ENCODE results near the gene ODF2. TPM values are rescaled to one million over a fixed set of nuclear protein-coding genes. Genes with fewer than 3 reads are reported as not detected.
"Not testable (repeated sequence)": the region's sequence is repeated elsewhere in the genome, so short reads cannot be mapped to it uniquely, and the experiment has no call there.

Gene ODF2
- total RNA-seq, 1 donor from 2014 or later: 85.5 TPM

GRCh38 chr9:128411364-128412119 lies 44.3 kb upstream of the ODF2 start:
- Mint-ChIP-seq H3K27ac (ENCODE audit: unreplicated experiment) (peak overlapping the region; percentile 91), H3K27me3 (ENCODE audit: low read depth) (peaks cover 11% of the 10 kb centered on the region), H3K4me1 (peaks cover 69% of the 10 kb centered on the region), H3K36me3 (ENCODE audit: low read depth) (no peaks in the 10 kb centered on the region), H3K4me3 (no peak overlapping the region), H3K9me3 (no peaks in the 10 kb centered on the region)
- no peak for DNase-seq (ENCODE audit: low read depth, low spot score)
- TF ChIP-seq, protein P1, sequence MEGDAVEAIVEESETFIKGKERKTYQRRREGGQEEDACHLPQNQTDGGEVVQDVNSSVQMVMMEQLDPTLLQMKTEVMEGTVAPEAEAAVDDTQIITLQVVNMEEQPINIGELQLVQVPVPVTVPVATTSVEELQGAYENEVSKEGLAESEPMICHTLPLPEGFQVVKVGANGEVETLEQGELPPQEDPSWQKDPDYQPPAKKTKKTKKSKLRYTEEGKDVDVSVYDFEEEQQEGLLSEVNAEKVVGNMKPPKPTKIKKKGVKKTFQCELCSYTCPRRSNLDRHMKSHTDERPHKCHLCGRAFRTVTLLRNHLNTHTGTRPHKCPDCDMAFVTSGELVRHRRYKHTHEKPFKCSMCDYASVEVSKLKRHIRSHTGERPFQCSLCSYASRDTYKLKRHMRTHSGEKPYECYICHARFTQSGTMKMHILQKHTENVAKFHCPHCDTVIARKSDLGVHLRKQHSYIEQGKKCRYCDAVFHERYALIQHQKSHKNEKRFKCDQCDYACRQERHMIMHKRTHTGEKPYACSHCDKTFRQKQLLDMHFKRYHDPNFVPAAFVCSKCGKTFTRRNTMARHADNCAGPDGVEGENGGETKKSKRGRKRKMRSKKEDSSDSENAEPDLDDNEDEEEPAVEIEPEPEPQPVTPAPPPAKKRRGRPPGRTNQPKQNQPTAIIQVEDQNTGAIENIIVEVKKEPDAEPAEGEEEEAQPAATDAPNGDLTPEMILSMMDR (conservative IDR thresholded peaks at IDR 0.05): no peak

GRCh38 chr9:128412120-128412790 lies 43.6 kb upstream of the ODF2 start:
- Mint-ChIP-seq H3K4me3 (peak overlapping the region; percentile 81), H3K27me3 (ENCODE audit: low read depth) (peaks cover 11% of the 10 kb centered on the region), H3K9me3 (no peaks in the 10 kb centered on the region), H3K27ac (ENCODE audit: unreplicated experiment) (peak overlapping the region; percentile 72), H3K36me3 (ENCODE audit: low read depth) (no peaks in the 10 kb centered on the region), H3K4me1 (peaks cover 67% of the 10 kb centered on the region)
- TF ChIP-seq, protein P1 (conservative IDR thresholded peaks at IDR 0.05): peak; percentile 75
- DNase-seq (ENCODE audit: low read depth, low spot score): peak; percentile 99

- not testable (repeated sequence) for DNase-seq (ENCODE audit: low read depth, low spot score); H3K27me3 Mint-ChIP-seq (ENCODE audit: low read depth); H3K27ac Mint-ChIP-seq (ENCODE audit: unreplicated experiment); H3K9me3 Mint-ChIP-seq; H3K36me3 Mint-ChIP-seq (ENCODE audit: low read depth)
- H3K4me3 Mint-ChIP-seq: peak overlapping the region; percentile 58
- peaks cover 58% of the 10 kb centered on the region for H3K4me1 Mint-ChIP-seq
These were observed 42.1 kb upstream of the ODF2 start for GRCh38 chr9:128413728-128414127.

DNA sequence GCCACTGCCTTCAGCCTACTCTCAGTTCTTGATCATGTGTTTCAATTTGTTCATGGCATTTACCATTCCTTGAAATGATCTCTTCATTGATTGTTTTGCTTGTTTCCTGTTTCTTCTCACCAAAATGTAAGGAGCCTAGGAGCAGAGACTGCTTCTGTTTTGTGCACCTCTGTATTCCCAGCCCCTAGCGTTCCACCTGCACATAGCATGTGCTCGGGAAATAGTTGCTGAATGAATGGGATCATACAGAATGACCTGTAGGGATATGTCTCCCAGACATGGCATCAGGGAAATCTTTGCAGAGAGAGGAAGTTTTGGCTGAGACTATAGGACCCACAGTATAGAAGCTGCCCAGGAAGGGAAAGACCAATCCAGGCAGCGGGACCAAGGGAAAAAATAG lies 41.3 kb upstream of the ODF2 start:
- peak overlapping the region; percentile 4 for H3K27ac Mint-ChIP-seq (ENCODE audit: unreplicated experiment)
- peak overlapping the region; percentile 64 for H3K4me3 Mint-ChIP-seq
- H3K27me3 Mint-ChIP-seq (ENCODE audit: low read depth): peaks cover 7% of the 10 kb centered on the region
- H3K9me3 Mint-ChIP-seq: no peaks in the 10 kb centered on the region
- TF ChIP-seq, protein P1 (conservative IDR thresholded peaks at IDR 0.05): peak; percentile 45
- H3K4me1 Mint-ChIP-seq: peaks cover 59% of the 10 kb centered on the region
- DNase-seq (ENCODE audit: low read depth, low spot score): no peak
- no peaks in the 10 kb centered on the region for H3K36me3 Mint-ChIP-seq (ENCODE audit: low read depth)

DNA sequence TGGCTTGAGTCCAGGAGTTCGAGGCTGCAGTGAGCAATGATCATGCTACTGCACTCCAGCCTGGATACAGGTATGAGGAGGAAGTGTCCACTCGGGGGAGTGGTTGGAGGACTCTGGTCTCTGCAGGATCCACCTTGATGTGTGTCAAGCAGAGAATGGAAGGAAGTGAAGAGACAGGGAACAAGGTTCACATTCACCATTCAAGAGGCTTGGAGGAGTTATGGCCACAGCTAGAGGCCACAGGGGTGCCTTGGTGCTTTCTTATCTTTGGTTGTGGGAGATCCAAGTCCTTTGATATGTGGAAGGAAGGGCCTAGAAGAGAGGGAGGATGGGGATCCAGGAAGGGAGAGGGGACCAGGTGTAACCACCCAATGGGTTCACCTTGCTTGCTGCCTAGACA lies 40.5 kb upstream of the ODF2 start:
- TF ChIP-seq, protein P1 (conservative IDR thresholded peaks at IDR 0.05): no peak

DNA sequence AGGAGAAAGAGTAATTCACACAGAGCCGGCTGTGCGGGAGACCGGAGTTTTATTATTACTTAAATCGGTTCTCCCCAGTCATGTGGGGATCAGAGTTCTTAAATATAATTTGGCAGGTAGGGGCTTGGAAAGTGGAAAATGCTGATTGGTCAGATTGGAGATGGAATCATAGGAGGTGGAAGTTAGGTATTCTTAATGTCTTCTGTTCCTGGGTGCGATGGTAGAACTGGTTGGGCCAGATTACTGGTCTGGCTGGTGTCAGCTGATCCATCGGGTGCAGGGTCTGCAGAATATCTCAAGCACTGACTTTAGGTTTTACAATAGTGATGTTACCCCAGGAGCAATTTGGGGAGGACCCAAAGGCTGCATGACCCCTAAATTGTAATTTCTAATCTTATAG lies 39.8 kb upstream of the ODF2 start:
- H3K4me1 Mint-ChIP-seq: peaks cover 50% of the 10 kb centered on the region
- TF ChIP-seq, protein P1 (conservative IDR thresholded peaks at IDR 0.05): no peak
- H3K27ac Mint-ChIP-seq (ENCODE audit: unreplicated experiment): peak overlapping the region; percentile 99
- H3K36me3 Mint-ChIP-seq (ENCODE audit: low read depth): no peaks in the 10 kb centered on the region
- peaks cover 7% of the 10 kb centered on the region for H3K27me3 Mint-ChIP-seq (ENCODE audit: low read depth)
- H3K9me3 Mint-ChIP-seq: no peaks in the 10 kb centered on the region
- DNase-seq (ENCODE audit: low read depth, low spot score): no peak
- H3K4me3 Mint-ChIP-seq: peak overlapping the region; percentile 71

More for the DNA sequence above, 40.5 kb upstream of the ODF2 start:
- Mint-ChIP-seq H3K36me3 (ENCODE audit: low read depth) (no peaks in the 10 kb centered on the region), H3K9me3 (no peaks in the 10 kb centered on the region), H3K4me1 (peaks cover 52% of the 10 kb centered on the region), H3K27ac (ENCODE audit: unreplicated experiment) (peak overlapping the region; percentile 96), H3K4me3 (peak overlapping the region; percentile 71), H3K27me3 (ENCODE audit: low read depth) (peaks cover 7% of the 10 kb centered on the region)
- no peak for DNase-seq (ENCODE audit: low read depth, low spot score)
